GM12878 (cell line): ENCODE data around the gene RAB40B. TPM values are rescaled to one million over a fixed set of nuclear protein-coding genes. Genes with fewer than 3 reads are reported as not detected.

Experiments
- ATAC-seq: fragments of 200-7000 bp; cut with Tn5 transposase; 3 replicates; pipeline ENCODE4 v1.9.1; 2020; ENCODE audit warnings: mild to moderate bottlenecking, moderate library complexity
- BruUV-seq: library from RNA; stranded (reverse); fragments of 400-500 nt; replicated peaks from 2 replicates; lab custom pipeline; 2021; lab: Mats Ljungman, UMichigan
- CTCF ChIA-PET: fragments of 300-600 bp; sonication (Branson Sonifier 250); formaldehyde crosslinking; extraction: SDS; loops from one replicate; lab custom pipeline; 2021; ENCODE audit warnings: inconsistent platforms; lab: Yijun Ruan, JAX
- POLR2A ChIA-PET: fragments of 350-600 bp; formaldehyde crosslinking; extraction: SDS; loops from one replicate; lab custom pipeline; 2021; ENCODE audit warnings: inconsistent platforms; lab: Charles Lee
- RAD21 ChIA-PET: fragments of 300-600 bp; sonication (Branson Sonifier 250); formaldehyde crosslinking; loops from one replicate; lab custom pipeline; 2023; ENCODE audit warnings: antibody characterized with exemption; ENCODE audit not compliant: unreplicated experiment; lab: Charles Lee
- SMC1A ChIA-PET: fragments of 300-600 bp; sonication (Branson Sonifier 250); formaldehyde crosslinking; loops from one replicate; lab custom pipeline; 2023; ENCODE audit not compliant: unreplicated experiment, uncharacterized antibody; lab: Charles Lee
- DNase-seq: peaks from one replicate; pipeline ENCODE4 v3.0.0-alpha.2; 2011; ENCODE audit warnings: low read depth, low spot score
- FAIRE-seq: peaks from 3 replicates; lab custom pipeline; 2011; peaks lifted over from hg19 to GRCh38; lab: Jason Lieb, UNC
- H2AFZ ChIP-seq: 2 replicates; pipeline ENCODE4 v1.6.0; 2011; ENCODE audit warnings: low read depth, low read length, control low read depth; ENCODE audit not compliant: control insufficient read depth
- H3K27ac ChIP-seq: 2 replicates; pipeline ENCODE4 v1.5.1; 2011; ENCODE audit warnings: control low read depth; ENCODE audit not compliant: control insufficient read depth, insufficient read depth
- H3K27me3 ChIP-seq, 2 experiments: replicated peaks in 1 of 2; 2 replicates each; pipeline versions ENCODE4 v1.6.0 to v1.6.1; 2011; ENCODE audit warnings: low read length in 1 of 2; ENCODE audit not compliant: control insufficient read depth in 2 of 2, insufficient read depth in 2 of 2
- H3K36me3 ChIP-seq, 2 experiments: 2 replicates each; pipeline ENCODE4 v1.5.1; 2011; ENCODE audit warnings: low read length in 1 of 2; ENCODE audit not compliant: control insufficient read depth in 2 of 2, insufficient read depth in 2 of 2
- H3K4me1 ChIP-seq: 2 replicates; pipeline ENCODE4 v1.6.1; 2011; ENCODE audit warnings: mild to moderate bottlenecking, low read length, moderate library complexity, mixed read lengths; ENCODE audit not compliant: control insufficient read depth, insufficient read depth
- H3K4me2 ChIP-seq: 2 replicates; pipeline ENCODE4 v1.6.0; 2011; ENCODE audit warnings: control low read depth; ENCODE audit not compliant: control insufficient read depth, insufficient read depth
- H3K4me3 ChIP-seq: fragments of 200-600 bp; sonication (generic); 2 replicates; pipeline ENCODE4 v1.5.1; 2016
- H3K79me2 ChIP-seq: 2 replicates; pipeline ENCODE4 v1.6.0; 2011; ENCODE audit warnings: low read length; ENCODE audit not compliant: control insufficient read depth, insufficient read depth
- H3K9ac ChIP-seq: 2 replicates; pipeline ENCODE4 v1.8.0; 2011; ENCODE audit warnings: low read length, control low read depth, mixed read lengths; ENCODE audit not compliant: control insufficient read depth, insufficient read depth
- H3K9me3 ChIP-seq: replicated peaks from 3 replicates; pipeline ENCODE4 v1.5.1; 2011; ENCODE audit warnings: mild to moderate bottlenecking, low read length; ENCODE audit not compliant: control insufficient read depth, insufficient read depth
- H4K20me1 ChIP-seq: 2 replicates; pipeline ENCODE4 v1.6.0; 2011; ENCODE audit not compliant: control insufficient read depth, insufficient read depth
- BHLHE40 ChIP-seq, 2 experiments: fragments of 450-650 bp in 1 of 2; IDR thresholded peaks; 2 replicates each; pipeline ENCODE4 v1.6.1; 2011 to 2017; ENCODE audit warnings: low read depth in 2 of 2, borderline replicate concordance in 1 of 2, improper control_type of control experiment in 1 of 2, low read length in 1 of 2, mild to moderate bottlenecking in 1 of 2
- CBFB ChIP-seq: IDR thresholded peaks from 2 replicates; pipeline ENCODE4 v1.6.1; 2016; ENCODE audit warnings: antibody characterized with exemption, low read depth
- JUND ChIP-seq: IDR thresholded peaks from 2 replicates; pipeline ENCODE4 v1.6.1; 2012; ENCODE audit warnings: low read depth, mild to moderate bottlenecking, low read length, improper control_type of control experiment, moderate library complexity
- NR2C1 ChIP-seq: fragments of 450-650 bp; IDR thresholded peaks from 2 replicates; pipeline ENCODE4 v1.6.1; 2017; ENCODE audit warnings: antibody characterized with exemption, mild to moderate bottlenecking, moderate library complexity
- RB1 ChIP-seq: fragments of 450-650 bp; formaldehyde crosslinking; IDR thresholded peaks from 2 replicates; pipeline ENCODE4 v1.6.1; 2017; ENCODE audit warnings: mild to moderate bottlenecking, borderline replicate concordance
- RELA ChIP-seq: fragments of 450-650 bp; IDR thresholded peaks from 2 replicates; pipeline ENCODE4 v1.8.0; 2014; ENCODE audit warnings: borderline replicate concordance; ENCODE audit not compliant: partially characterized antibody
- SKIL ChIP-seq: fragments of 450-650 bp; IDR thresholded peaks from 2 replicates; pipeline ENCODE4 v1.6.1; 2017; ENCODE audit warnings: mild to moderate bottlenecking, low read depth, inconsistent platforms; ENCODE audit not compliant: poor library complexity, severe bottlenecking
- YBX1 ChIP-seq: fragments of 450-650 bp; IDR thresholded peaks from 2 replicates; pipeline ENCODE4 v1.6.1; 2016; ENCODE audit warnings: antibody characterized with exemption
- ZBED1 ChIP-seq: IDR thresholded peaks from 2 replicates; pipeline ENCODE4 v1.6.1; 2016; ENCODE audit warnings: borderline replicate concordance
- WGBS: methylation state at CpG from one replicate; pipeline ENCODE4 v1.1.6; 2016; ENCODE audit warnings: low lambda C conversion rate; ENCODE audit not compliant: insufficient replicate concordance, insufficient coverage; ENCODE audit errors: missing lambda C conversion rate; 5-methylcytosine and 5-hydroxymethylcytosine counted together
- in situ Hi-C: fragments of 300-500 bp; cut with MboI; formaldehyde crosslinking; loops from 9 replicates; pipeline ENCODE4 v1.14.3; 2018; ENCODE audit warnings: mixed read lengths
- intact Hi-C: fragments of 100-400 bp; cut with micrococcal nuclease; formaldehyde crosslinking; loops from one replicate; pipeline ENCODE4 v1.14.2; 2022; ENCODE audit not compliant: unreplicated experiment
- microRNA-seq: library from miRNA; unstranded; fragments of <30 nt; microRNA quantifications from one replicate; pipeline ENCODE4, GENCODE V29; 2018
- polyA plus RNA-seq, 11 experiments: library from polyadenylated mRNA; depleted of rRNA in 4 of 11; unstranded in 6 of 11; stranded (reverse) in 5 of 11; fragments of >200 nt; fragmentation: Nextera tagmentation in 4 of 11; fragmentation: Illumina TruSeq in 1 of 11; extraction: Ambion mirVana in 4 of 11; extraction: Trizol in 1 of 11; gene quantifications; 1 replicate in 1 of 11; 2 replicates in 10 of 11; pipeline versions ENCODE4 v1.2.1 to v1.2.3, GENCODE V29; 2011 to 2016; ENCODE audit warnings: inconsistent platforms in 2 of 11, missing spikeins in 2 of 11, low read depth in 1 of 11
- small RNA-seq: library from RNA; depleted of rRNA; stranded (forward); fragments of <200 nt; gene quantifications from one replicate; pipeline ENCODE3, GENCODE V24; 2014
- total RNA-seq, 4 experiments: library from RNA; depleted of rRNA in 3 of 4; stranded (reverse); fragments of >200 nt in 3 of 4; fragmentation: Illumina TruSeq in 1 of 4; extraction: Trizol in 1 of 4; gene quantifications; 2 replicates each; pipeline versions ENCODE4 v1.2.1 to v1.2.3, GENCODE V29; 2013 to 2021

Gene RAB40B
- total and polyA plus RNA-seq, 10 of the 15 experiments (the other 5 are each of a cell fraction or from before 2014, with no cell fraction given), result 0.06 to 2.8 (median 1.4) TPM

- ATAC-seq (no peak), FAIRE-seq (no peak)
- H4K20me1 ChIP-seq, result peaks cover 3% of the 10 kb centered on the region; the same call in 1 of the 2 replicates
- no peak overlapping the region for H2AFZ ChIP-seq
- peaks cover 16 to 29% of the 10 kb centered on the region in 2 experiments for H3K36me3 ChIP-seq
- WGBS, result 80% methylated on average over 16 of the region's 16 CpGs
- intact Hi-C loops (no loop called here), in situ Hi-C loops (no loop called here)
- no TSS peak for BruUV-seq
- no peak overlapping the region for H3K4me2 ChIP-seq
- H3K9me3 ChIP-seq, result no peaks in the 10 kb centered on the region
- H3K27ac ChIP-seq, result no peak overlapping the region
- no peak overlapping the region for H3K9ac ChIP-seq
- SMC1A ChIA-PET, result no interaction called here
- H3K79me2 ChIP-seq, result no peaks in the 10 kb centered on the region; the same call in 1 of the 2 replicates
- CTCF ChIA-PET, result no interaction called here
- H3K27me3 ChIP-seq, result no peaks in the 10 kb centered on the region
- TF ChIP-seq RB1 (no peak), JUND (no peak), RELA (no peak), CBFB (no peak), ZBED1 (no peak), YBX1 (no peak), BHLHE40 (IDR thresholded peaks at IDR 0.05; ENCODE audit: borderline replicate concordance in 1 of 2, low read depth in 2 of 2, low read length in 1 of 2) (no peak), NR2C1 (no peak), SKIL (no peak)
- TF ChIP-seq, all 136 proteins: peak for 0
- peaks cover 12% of the 10 kb centered on the region for H3K4me1 ChIP-seq
- POLR2A ChIA-PET, result no interaction called here
- H3K4me3 ChIP-seq, result no peak overlapping the region
- RAD21 ChIA-PET, result no interaction called here
- DNase-seq, result no peak
These were observed 92.4 kb downstream of the RAB40B start for GRCh38 chr17:82605939-82606600.

Small RNA genes lying within 50 kb of the gene (microRNA-seq; reads per million reads assigned to microRNA genes)
- gene MIR4525, result not detected

Small RNA genes lying within 50 kb of the gene (small RNA-seq; reads per million reads assigned to genes)
- not detected for gene MIR4525

Other genes with a start within 250 kb of the RAB40B start
Only the 7 nearest of the 8 such genes appear.
- 35.5 and 44.1 TPM in 2 replicates for gene NARF, start 240.0 kb downstream of the RAB40B start, total RNA-seq (2014; rRNA removed)
- gene NARF, start 240.0 kb downstream of the RAB40B start, total RNA-seq (2014; rRNA removed; fragmentation: Illumina TruSeq; extraction: Trizol), result 29.2 and 29.4 TPM in 2 replicates
- 65.3 and 65.8 TPM in 2 replicates for gene NARF, start 240.0 kb downstream of the RAB40B start, total RNA-seq (2021)
- gene NARF, start 240.0 kb downstream of the RAB40B start, polyA plus RNA-seq (2011; rRNA removed), result 120 and 138 TPM in 2 replicates
- gene NARF, start 240.0 kb downstream of the RAB40B start, polyA plus RNA-seq (2014; fragmentation: Illumina TruSeq; extraction: Trizol), result 22.4 and 42.7 TPM in 2 replicates
- 10 to 100 TPM; 16.7 to 27.4 TPM for gene NARF, start 240.0 kb downstream of the RAB40B start, polyA plus RNA-seq (2014; fragmentation: Nextera tagmentation; extraction: Ambion mirVana)
- 50.9 and 56.1 TPM in 2 replicates for gene NARF, start 240.0 kb downstream of the RAB40B start, polyA plus RNA-seq (2014; rRNA removed)
- gene NARF, start 240.0 kb downstream of the RAB40B start, polyA plus RNA-seq (2016; fragmentation: Nextera tagmentation; extraction: Ambion mirVana), result 100 to 1,000 TPM; 115 to 126 TPM
- 32.2 and 35.9 TPM in 2 replicates for gene FOXK2, start 179.0 kb downstream of the RAB40B start, total RNA-seq (2014; rRNA removed)
- 32.3 and 32.9 TPM in 2 replicates for gene FOXK2, start 179.0 kb downstream of the RAB40B start, total RNA-seq (2014; rRNA removed; fragmentation: Illumina TruSeq; extraction: Trizol)
- 56.8 and 58.3 TPM in 2 replicates for gene FOXK2, start 179.0 kb downstream of the RAB40B start, total RNA-seq (2021)
- gene FOXK2, start 179.0 kb downstream of the RAB40B start, polyA plus RNA-seq (2011; rRNA removed), result 26.8 and 36.6 TPM in 2 replicates
- gene FOXK2, start 179.0 kb downstream of the RAB40B start, polyA plus RNA-seq (2014; fragmentation: Illumina TruSeq; extraction: Trizol), result 23.0 and 39.7 TPM in 2 replicates
- gene FOXK2, start 179.0 kb downstream of the RAB40B start, polyA plus RNA-seq (2014; fragmentation: Nextera tagmentation; extraction: Ambion mirVana), result 1 to 10 TPM; 2.4 to 3.8 TPM
- 38.3 and 42.3 TPM in 2 replicates for gene FOXK2, start 179.0 kb downstream of the RAB40B start, polyA plus RNA-seq (2014; rRNA removed)
- 1 to 10 TPM; 2.7 to 5.6 TPM for gene FOXK2, start 179.0 kb downstream of the RAB40B start, polyA plus RNA-seq (2016; fragmentation: Nextera tagmentation; extraction: Ambion mirVana)
- gene WDR45B, start 50.3 kb downstream of the RAB40B start, total RNA-seq (2014; rRNA removed), result 27.6 and 35.7 TPM in 2 replicates
- gene WDR45B, start 50.3 kb downstream of the RAB40B start, total RNA-seq (2014; rRNA removed; fragmentation: Illumina TruSeq; extraction: Trizol), result 20.1 and 22.7 TPM in 2 replicates
- gene WDR45B, start 50.3 kb downstream of the RAB40B start, total RNA-seq (2021), result 26.5 and 26.7 TPM in 2 replicates
- gene WDR45B, start 50.3 kb downstream of the RAB40B start, polyA plus RNA-seq (2011; rRNA removed), result 66.9 and 73.7 TPM in 2 replicates
- gene WDR45B, start 50.3 kb downstream of the RAB40B start, polyA plus RNA-seq (2014; fragmentation: Illumina TruSeq; extraction: Trizol), result 20.7 and 24.4 TPM in 2 replicates
- gene WDR45B, start 50.3 kb downstream of the RAB40B start, polyA plus RNA-seq (2014; fragmentation: Nextera tagmentation; extraction: Ambion mirVana), result 1 to 10 TPM; 1.0 to 2.5 TPM
- 34.4 and 37.1 TPM in 2 replicates for gene WDR45B, start 50.3 kb downstream of the RAB40B start, polyA plus RNA-seq (2014; rRNA removed)
- 10 to 100 TPM; 26.7 to 31.2 TPM for gene WDR45B, start 50.3 kb downstream of the RAB40B start, polyA plus RNA-seq (2016; fragmentation: Nextera tagmentation; extraction: Ambion mirVana)
- 23.3 and 23.8 TPM in 2 replicates for gene FN3KRP, start 18.0 kb upstream of the RAB40B start, total RNA-seq (2014; rRNA removed)
- 21.5 and 22.6 TPM in 2 replicates for gene FN3KRP, start 18.0 kb upstream of the RAB40B start, total RNA-seq (2014; rRNA removed; fragmentation: Illumina TruSeq; extraction: Trizol)
- 29.5 and 30.9 TPM in 2 replicates for gene FN3KRP, start 18.0 kb upstream of the RAB40B start, total RNA-seq (2021)
- 15.9 and 24.8 TPM in 2 replicates for gene FN3KRP, start 18.0 kb upstream of the RAB40B start, polyA plus RNA-seq (2011; rRNA removed)
- 27.2 and 29.2 TPM in 2 replicates for gene FN3KRP, start 18.0 kb upstream of the RAB40B start, polyA plus RNA-seq (2014; fragmentation: Illumina TruSeq; extraction: Trizol)
- 1 to 10 TPM; 1.8 to 6.3 TPM for gene FN3KRP, start 18.0 kb upstream of the RAB40B start, polyA plus RNA-seq (2014; fragmentation: Nextera tagmentation; extraction: Ambion mirVana)
- gene FN3KRP, start 18.0 kb upstream of the RAB40B start, polyA plus RNA-seq (2014; rRNA removed), result 27.3 and 28.1 TPM in 2 replicates
- gene FN3KRP, start 18.0 kb upstream of the RAB40B start, polyA plus RNA-seq (2016; fragmentation: Nextera tagmentation; extraction: Ambion mirVana), result 10 to 100 TPM; 47.5 to 50.5 TPM
- 0.51 TPM in 1 of 2 replicates, not detected in the other for gene FN3K, start 36.9 kb upstream of the RAB40B start, total RNA-seq (2014; rRNA removed)
- not detected in 2 replicates for gene FN3K, start 36.9 kb upstream of the RAB40B start, total RNA-seq (2014; rRNA removed; fragmentation: Illumina TruSeq; extraction: Trizol)
- gene FN3K, start 36.9 kb upstream of the RAB40B start, total RNA-seq (2021), result 0.58 TPM in 1 of 2 replicates, not detected in the other
- gene FN3K, start 36.9 kb upstream of the RAB40B start, polyA plus RNA-seq (2011; rRNA removed), result 0.08 and 0.17 TPM in 2 replicates
- gene FN3K, start 36.9 kb upstream of the RAB40B start, polyA plus RNA-seq (2014; fragmentation: Illumina TruSeq; extraction: Trizol), result not detected in 2 replicates
- not detected for gene FN3K, start 36.9 kb upstream of the RAB40B start, polyA plus RNA-seq (2014; fragmentation: Nextera tagmentation; extraction: Ambion mirVana)
- 0.14 and 0.17 TPM in 2 replicates for gene FN3K, start 36.9 kb upstream of the RAB40B start, polyA plus RNA-seq (2014; rRNA removed)
- gene FN3K, start 36.9 kb upstream of the RAB40B start, polyA plus RNA-seq (2016; fragmentation: Nextera tagmentation; extraction: Ambion mirVana), result not detected
- gene TBCD, start 53.4 kb upstream of the RAB40B start, total RNA-seq (2014; rRNA removed), result 54.4 and 58.2 TPM in 2 replicates
- 27.2 and 38.6 TPM in 2 replicates for gene TBCD, start 53.4 kb upstream of the RAB40B start, total RNA-seq (2014; rRNA removed; fragmentation: Illumina TruSeq; extraction: Trizol)
- gene TBCD, start 53.4 kb upstream of the RAB40B start, total RNA-seq (2021), result 96.3 and 114 TPM in 2 replicates
- 36.7 and 61.0 TPM in 2 replicates for gene TBCD, start 53.4 kb upstream of the RAB40B start, polyA plus RNA-seq (2011; rRNA removed)
- gene TBCD, start 53.4 kb upstream of the RAB40B start, polyA plus RNA-seq (2014; fragmentation: Illumina TruSeq; extraction: Trizol), result 12.2 and 35.6 TPM in 2 replicates
- 10 to 100 TPM; 10.3 to 19.3 TPM for gene TBCD, start 53.4 kb upstream of the RAB40B start, polyA plus RNA-seq (2014; fragmentation: Nextera tagmentation; extraction: Ambion mirVana)
- 46.6 and 66.7 TPM in 2 replicates for gene TBCD, start 53.4 kb upstream of the RAB40B start, polyA plus RNA-seq (2014; rRNA removed)
- 10 to 100 TPM; 72.9 to 83.5 TPM for gene TBCD, start 53.4 kb upstream of the RAB40B start, polyA plus RNA-seq (2016; fragmentation: Nextera tagmentation; extraction: Ambion mirVana)
- not detected in 2 replicates for gene ZNF750, start 141.3 kb upstream of the RAB40B start, total RNA-seq (2014; rRNA removed)
- gene ZNF750, start 141.3 kb upstream of the RAB40B start, total RNA-seq (2014; rRNA removed; fragmentation: Illumina TruSeq; extraction: Trizol), result not detected in 2 replicates
- not detected in 2 replicates for gene ZNF750, start 141.3 kb upstream of the RAB40B start, total RNA-seq (2021)
- gene ZNF750, start 141.3 kb upstream of the RAB40B start, polyA plus RNA-seq (2011; rRNA removed), result not detected in 2 replicates
- gene ZNF750, start 141.3 kb upstream of the RAB40B start, polyA plus RNA-seq (2014; fragmentation: Illumina TruSeq; extraction: Trizol), result not detected in 2 replicates
- gene ZNF750, start 141.3 kb upstream of the RAB40B start, polyA plus RNA-seq (2014; fragmentation: Nextera tagmentation; extraction: Ambion mirVana), result not detected
- gene ZNF750, start 141.3 kb upstream of the RAB40B start, polyA plus RNA-seq (2014; rRNA removed), result not detected in 2 replicates
- under 1 TPM in 1 of 2 experiments, not detected in 1; 0.06 TPM for gene ZNF750, start 141.3 kb upstream of the RAB40B start, polyA plus RNA-seq (2016; fragmentation: Nextera tagmentation; extraction: Ambion mirVana)